Tibial artery (tissue), 4 donors: ENCODE results near the gene ZFPL1.

Experiments
- DNase-seq, 2 donors: peaks; one replicate each; pipeline ENCODE4 v3.0.0-alpha.2; 2019
- H3K27ac ChIP-seq, 2 donors: fragments of 200-600 bp; sonication (generic) in 1 of 2; 1 replicate in 1 of 2; 2 replicates in 1 of 2; pipeline ENCODE4 v1.5.1; 2018 to 2019; ENCODE audit warnings: mild to moderate bottlenecking in 1 of 2
- H3K27me3 ChIP-seq, 2 donors: fragments of 200-600 bp; sonication (generic) in 1 of 2; one replicate each; pipeline versions ENCODE4 v1.5.1 to v1.6.0; 2016 to 2019
- H3K36me3 ChIP-seq, 3 donors: fragments of 200-600 bp; sonication (generic) in 2 of 3; one replicate each; pipeline ENCODE4 v1.5.1; 2016 to 2019; ENCODE audit warnings: mild to moderate bottlenecking in 2 of 3
- H3K4me1 ChIP-seq, 4 donors: fragments of 200-600 bp; sonication (generic) in 2 of 4; 1 replicate in 3 of 4; 2 replicates in 1 of 4; pipeline ENCODE4 v1.5.1; 2016 to 2019
- H3K4me3 ChIP-seq, 2 donors: fragments of 200-600 bp; sonication (generic) in 1 of 2; 1 replicate in 1 of 2; 2 replicates in 1 of 2; pipeline ENCODE4 v1.5.1; 2018 to 2019; ENCODE audit warnings: mild to moderate bottlenecking in 2 of 2
- H3K9me3 ChIP-seq, 3 donors: fragments of 200-600 bp; sonication (generic) in 1 of 3; one replicate each; pipeline ENCODE4 v1.5.1; 2016 to 2019
- intact Hi-C: fragments of 100-400 bp; cut with DNase I; formaldehyde crosslinking; loops from one replicate; pipeline ENCODE4 v1.15.0; 2023; ENCODE audit warnings: low total_unique reads
- TF ChIP-seq, protein P1 (sequence below), 2 experiments: fragments of 200-600 bp in 1 of 2; fragments of 450-650 bp in 1 of 2; IDR thresholded peaks; one replicate each; pipeline ENCODE4 v1.5.1; 2017 to 2019; ENCODE audit warnings: antibody characterized with exemption in 2 of 2, mild to moderate bottlenecking in 1 of 2, moderate library complexity in 1 of 2

The ZFPL1 gene

DNA sequence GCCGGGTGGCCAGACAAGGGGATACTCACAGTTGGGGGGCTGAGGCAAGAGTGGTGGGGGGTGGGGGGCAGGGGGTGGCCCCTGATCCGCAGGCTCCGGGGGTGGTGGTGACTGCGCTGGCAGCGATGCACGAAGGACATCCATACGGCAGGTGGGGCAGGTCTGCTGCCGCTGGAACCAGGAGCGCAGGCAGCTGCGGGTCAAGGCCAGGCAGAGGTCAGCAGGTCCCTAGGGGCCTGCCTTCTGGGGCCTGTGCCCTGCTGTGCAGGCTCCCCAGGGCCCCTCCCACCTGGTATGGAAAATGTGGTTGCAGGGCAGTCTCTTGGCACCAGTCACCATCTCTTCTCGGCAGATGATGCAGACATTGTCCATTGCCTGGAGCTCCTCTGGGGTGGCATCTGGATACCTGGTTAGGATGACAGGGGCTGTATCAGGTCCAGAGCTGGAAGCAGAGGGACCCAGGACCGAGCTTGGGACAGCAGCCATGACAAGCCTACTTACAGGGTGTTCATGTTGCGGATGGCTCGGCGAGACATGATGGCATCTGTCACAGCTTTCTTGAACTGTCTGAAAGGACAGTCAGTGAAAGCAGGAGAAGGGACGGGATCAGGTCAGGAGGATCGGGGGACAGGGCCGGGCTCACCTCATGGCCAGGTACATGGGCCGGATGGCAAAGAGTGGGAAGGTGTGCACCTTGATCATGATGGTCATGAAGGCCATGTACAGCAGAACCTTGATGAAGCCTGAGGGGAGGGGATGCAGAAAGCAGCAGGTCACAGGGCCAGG lies 46.8 kb downstream of the ZFPL1 start:
- Histone ChIP-seq H3K4me1 (peaks cover 5 to 26% (median 25%) of the 10 kb centered on the region in 4 donors), H3K9me3 (no peaks in the 10 kb centered on the region), H3K27ac (no peak overlapping the region), H3K4me3 (no peak overlapping the region), H3K36me3 (peaks cover 55 to 74% (median 71%) of the 10 kb centered on the region in 3 donors), H3K27me3 (no peaks in the 10 kb centered on the region)
- intact Hi-C loops, result no loop called here
- TF ChIP-seq, protein P1, sequence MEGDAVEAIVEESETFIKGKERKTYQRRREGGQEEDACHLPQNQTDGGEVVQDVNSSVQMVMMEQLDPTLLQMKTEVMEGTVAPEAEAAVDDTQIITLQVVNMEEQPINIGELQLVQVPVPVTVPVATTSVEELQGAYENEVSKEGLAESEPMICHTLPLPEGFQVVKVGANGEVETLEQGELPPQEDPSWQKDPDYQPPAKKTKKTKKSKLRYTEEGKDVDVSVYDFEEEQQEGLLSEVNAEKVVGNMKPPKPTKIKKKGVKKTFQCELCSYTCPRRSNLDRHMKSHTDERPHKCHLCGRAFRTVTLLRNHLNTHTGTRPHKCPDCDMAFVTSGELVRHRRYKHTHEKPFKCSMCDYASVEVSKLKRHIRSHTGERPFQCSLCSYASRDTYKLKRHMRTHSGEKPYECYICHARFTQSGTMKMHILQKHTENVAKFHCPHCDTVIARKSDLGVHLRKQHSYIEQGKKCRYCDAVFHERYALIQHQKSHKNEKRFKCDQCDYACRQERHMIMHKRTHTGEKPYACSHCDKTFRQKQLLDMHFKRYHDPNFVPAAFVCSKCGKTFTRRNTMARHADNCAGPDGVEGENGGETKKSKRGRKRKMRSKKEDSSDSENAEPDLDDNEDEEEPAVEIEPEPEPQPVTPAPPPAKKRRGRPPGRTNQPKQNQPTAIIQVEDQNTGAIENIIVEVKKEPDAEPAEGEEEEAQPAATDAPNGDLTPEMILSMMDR (IDR thresholded peaks at IDR 0.05), result no peak
- no peak for DNase-seq

- peak in 1 of 2 donors; percentile 33 for DNase-seq
- H3K27me3 ChIP-seq, result no peaks in the 10 kb centered on the region
- peaks cover 5 to 30% (median 28%) of the 10 kb centered on the region in 4 donors for H3K4me1 ChIP-seq
- TF ChIP-seq, protein P1 (IDR thresholded peaks at IDR 0.05), result no peak
- peaks cover 52 to 69% (median 65%) of the 10 kb centered on the region in 3 donors for H3K36me3 ChIP-seq
- intact Hi-C loops, result no loop called here
- H3K4me3 ChIP-seq, result no peak overlapping the region
- no peaks in the 10 kb centered on the region for H3K9me3 ChIP-seq
- H3K27ac ChIP-seq, result no peak overlapping the region
These were observed 47.4 kb downstream of the ZFPL1 start for GRCh38 chr11:65131417-65131776.

GRCh38 chr11:65131895-65132237 lies 47.8 kb downstream of the ZFPL1 start:
- Histone ChIP-seq H3K36me3 (peaks cover 47 to 64% (median 61%) of the 10 kb centered on the region in 3 donors), H3K27me3 (no peaks in the 10 kb centered on the region), H3K4me3 (no peak overlapping the region), H3K9me3 (no peaks in the 10 kb centered on the region), H3K4me1 (peaks cover 5 to 30% (median 28%) of the 10 kb centered on the region in 4 donors), H3K27ac (no peak overlapping the region)
- intact Hi-C loops, result no loop called here
- TF ChIP-seq, protein P1 (IDR thresholded peaks at IDR 0.05), result no peak
- peak in 1 of 2 donors; percentile 32 for DNase-seq

GRCh38 chr11:65132238-65132987 lies 48.4 kb downstream of the ZFPL1 start:
- intact Hi-C loops, result no loop called here
- H3K4me1 ChIP-seq, result peaks cover 5 to 30% (median 28%) of the 10 kb centered on the region in 4 donors
- H3K27me3 ChIP-seq, result no peaks in the 10 kb centered on the region
- H3K9me3 ChIP-seq, result no peaks in the 10 kb centered on the region
- no peak overlapping the region for H3K27ac ChIP-seq
- peak in 1 of 2 donors; percentile 56 for DNase-seq
- TF ChIP-seq, protein P1 (IDR thresholded peaks at IDR 0.05), result no peak
- peak overlapping the region in 1 of 2 donors; percentile 92 for H3K4me3 ChIP-seq
- H3K36me3 ChIP-seq, result peaks cover 42 to 59% (median 55%) of the 10 kb centered on the region in 3 donors

DNA sequence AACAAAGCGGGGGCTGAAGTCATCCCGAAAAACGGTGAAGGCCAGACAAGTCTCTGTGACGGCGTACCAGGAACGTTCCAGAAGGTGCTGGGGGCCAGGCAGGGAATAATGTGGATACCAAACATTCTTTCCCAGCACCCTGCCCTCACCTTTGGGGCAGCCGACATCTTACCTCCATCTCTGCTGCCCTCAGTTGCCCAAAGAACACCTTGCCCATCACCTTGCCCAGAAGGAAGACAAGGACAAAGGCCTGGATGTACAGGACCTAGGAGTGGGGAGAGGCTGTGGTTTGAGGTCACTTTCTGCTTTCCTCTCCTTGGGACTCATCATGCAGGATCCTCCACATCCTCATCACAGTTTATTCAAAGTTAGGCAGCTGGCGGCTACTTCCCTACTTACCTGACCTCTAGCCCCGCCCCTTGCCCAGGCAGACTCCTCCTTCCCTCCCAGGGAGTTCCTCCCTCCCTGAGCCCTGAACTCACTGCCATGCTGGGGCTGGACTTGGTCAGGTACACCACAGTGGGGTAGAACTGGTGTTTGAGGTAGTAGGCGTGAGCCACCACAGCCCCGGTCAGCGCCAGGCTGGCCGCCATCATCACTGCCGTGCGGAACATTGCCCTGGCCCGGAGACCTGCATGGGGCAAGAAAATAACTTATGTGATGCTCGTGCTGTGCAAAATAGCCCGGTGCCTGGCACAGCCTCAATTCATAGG lies 49.1 kb downstream of the ZFPL1 start:
- H3K9me3 ChIP-seq, result no peaks in the 10 kb centered on the region
- peaks cover 5 to 30% (median 28%) of the 10 kb centered on the region in 4 donors for H3K4me1 ChIP-seq
- TF ChIP-seq, protein P1 (IDR thresholded peaks at IDR 0.05), result no peak
- peak overlapping the region; percentile 76 to 92 for H3K4me3 ChIP-seq
- H3K36me3 ChIP-seq, result peaks cover 34 to 51% (median 48%) of the 10 kb centered on the region in 3 donors
- H3K27ac ChIP-seq, result peak overlapping the region; percentile 96
- no peaks in the 10 kb centered on the region for H3K27me3 ChIP-seq
- peak in 1 of 2 donors; percentile 64 for DNase-seq
- intact Hi-C loops, result no loop called here
